Esophagus squamous epithelium (tissue), 5 donors: ENCODE data around the gene WNK2. TPM values are rescaled to one million over a fixed set of nuclear protein-coding genes. Genes with fewer than 3 reads are reported as not detected.

Source experiments
- DNase-seq: peaks from one replicate; lab custom pipeline; 2025; lab: John Stamatoyannopoulos, UW
- H3K27ac ChIP-seq, 4 donors: fragments of 200-600 bp; sonication (generic); one replicate each; pipeline ENCODE4 v1.5.1; 2016 to 2019; ENCODE audit warnings: mild to moderate bottlenecking in 1 of 4
- H3K27me3 ChIP-seq, 4 donors: fragments of 200-600 bp; sonication (generic); 1 replicate in 3 of 4; 2 replicates in 1 of 4; pipeline versions ENCODE4 v1.5.1 to v1.6.0; 2017 to 2021; ENCODE audit warnings: antibody characterized with exemption in 1 of 4
- H3K36me3 ChIP-seq, 3 donors: fragments of 200-600 bp; sonication (generic); one replicate each; pipeline ENCODE4 v1.5.1; 2016 to 2019
- H3K4me1 ChIP-seq, 3 donors: fragments of 200-600 bp; sonication (generic); one replicate each; pipeline ENCODE4 v1.5.1; 2017 to 2019
- H3K4me3 ChIP-seq, 4 donors: fragments of 200-600 bp; sonication (generic); 1 replicate in 3 of 4; 2 replicates in 1 of 4; pipeline ENCODE4 v1.5.1; 2016 to 2019; ENCODE audit warnings: mild to moderate bottlenecking in 2 of 4, moderate library complexity in 1 of 4
- H3K9me3 ChIP-seq, 3 donors: fragments of 200-600 bp; sonication (generic); one replicate each; pipeline ENCODE4 v1.5.1; 2016 to 2019
- POLR2A ChIP-seq, 4 donors: fragments of 450-650 bp; IDR thresholded peaks; one replicate each; pipeline ENCODE4 v1.6.1; 2017; ENCODE audit warnings: antibody characterized with exemption in 4 of 4, mild to moderate bottlenecking in 4 of 4, moderate library complexity in 3 of 4
- WGBS, 2 donors: methylation state at CpG; one replicate each; pipeline ENCODE4 v1.1.5; 2018; 5-methylcytosine and 5-hydroxymethylcytosine counted together
- intact Hi-C: fragments of 100-400 bp; cut with DNase I; formaldehyde crosslinking; loops from one replicate; pipeline ENCODE4 v1.15.0; 2022
- total RNA-seq, 4 donors: library from RNA; depleted of rRNA; stranded (reverse); fragments of >200 nt; gene quantifications; one replicate each; pipeline ENCODE4 v1.1.0, GENCODE V29; 2016
- TF ChIP-seq, protein P1 (sequence below), 6 experiments: fragments of 450-650 bp in 4 of 6; fragments of 200-600 bp in 2 of 6; sonication (generic) in 2 of 6; IDR thresholded peaks; one replicate each; pipeline ENCODE4 v1.5.1; 2016 to 2019; ENCODE audit warnings: antibody characterized with exemption in 6 of 6, mild to moderate bottlenecking in 4 of 6, moderate library complexity in 4 of 6
- donor health status: DM: yes; HTN: yes; CAD: no.

WNK2 gene
- total RNA-seq, 4 donors from 2014 or later, result 0.40 to 8.8 (median 5.2) TPM

DNA sequence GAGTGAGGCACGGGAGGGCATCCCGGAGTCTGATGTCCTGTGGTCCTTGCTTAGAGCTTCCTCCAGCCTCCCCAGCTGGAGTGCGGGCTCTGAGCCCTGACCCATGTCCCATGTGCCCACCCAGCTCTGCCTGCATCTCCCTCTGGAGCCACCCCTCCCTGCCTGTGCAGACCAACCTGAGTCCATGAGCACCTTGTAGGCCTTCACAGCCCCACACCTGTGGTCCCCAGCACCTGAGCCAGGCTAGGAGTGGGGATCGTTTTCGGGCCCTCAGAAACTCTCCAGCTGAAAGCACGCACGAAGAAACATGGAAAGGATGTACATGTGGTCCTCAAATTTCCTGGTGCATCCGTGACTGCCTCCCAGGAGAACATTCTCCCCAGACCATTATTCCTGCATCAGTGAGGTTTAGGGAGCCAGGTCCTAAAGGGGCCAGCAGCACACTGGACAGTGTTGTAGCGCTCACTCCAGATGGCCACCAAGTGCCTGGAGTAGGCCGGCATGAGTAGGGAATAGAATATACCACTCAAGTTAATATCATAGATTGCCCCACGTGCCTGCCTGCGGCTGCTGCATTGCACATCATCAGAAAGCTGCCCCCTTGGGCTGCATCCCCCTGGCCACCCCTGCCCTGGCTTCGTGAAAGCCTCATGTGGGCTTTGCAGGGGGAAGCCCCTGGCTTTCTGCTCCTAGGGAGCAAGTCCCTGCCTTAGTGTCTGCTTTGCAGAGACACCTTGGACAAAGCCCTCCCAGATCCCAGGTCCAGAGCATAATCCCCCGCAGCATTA lies 80.6 kb downstream of the WNK2 start:
- peaks cover 5 to 20% (median 6%) of the 10 kb centered on the region in 3 donors for H3K4me1 ChIP-seq
- no peak overlapping the region for H3K27ac ChIP-seq
- peaks cover 0 to 8% (median 0%) of the 10 kb centered on the region in 4 donors for H3K27me3 ChIP-seq
- H3K4me3 ChIP-seq, result no peak overlapping the region
- intact Hi-C loops, result no loop called here
- 93 to 100% methylated on average over 1 to 6 of the region's 14 CpGs for whole genome bisulfite sequencing, 2 donors
- no peak for TF ChIP-seq POLR2A (IDR thresholded peaks at IDR 0.05)
- TF ChIP-seq, protein P1, sequence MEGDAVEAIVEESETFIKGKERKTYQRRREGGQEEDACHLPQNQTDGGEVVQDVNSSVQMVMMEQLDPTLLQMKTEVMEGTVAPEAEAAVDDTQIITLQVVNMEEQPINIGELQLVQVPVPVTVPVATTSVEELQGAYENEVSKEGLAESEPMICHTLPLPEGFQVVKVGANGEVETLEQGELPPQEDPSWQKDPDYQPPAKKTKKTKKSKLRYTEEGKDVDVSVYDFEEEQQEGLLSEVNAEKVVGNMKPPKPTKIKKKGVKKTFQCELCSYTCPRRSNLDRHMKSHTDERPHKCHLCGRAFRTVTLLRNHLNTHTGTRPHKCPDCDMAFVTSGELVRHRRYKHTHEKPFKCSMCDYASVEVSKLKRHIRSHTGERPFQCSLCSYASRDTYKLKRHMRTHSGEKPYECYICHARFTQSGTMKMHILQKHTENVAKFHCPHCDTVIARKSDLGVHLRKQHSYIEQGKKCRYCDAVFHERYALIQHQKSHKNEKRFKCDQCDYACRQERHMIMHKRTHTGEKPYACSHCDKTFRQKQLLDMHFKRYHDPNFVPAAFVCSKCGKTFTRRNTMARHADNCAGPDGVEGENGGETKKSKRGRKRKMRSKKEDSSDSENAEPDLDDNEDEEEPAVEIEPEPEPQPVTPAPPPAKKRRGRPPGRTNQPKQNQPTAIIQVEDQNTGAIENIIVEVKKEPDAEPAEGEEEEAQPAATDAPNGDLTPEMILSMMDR (IDR thresholded peaks at IDR 0.05), result no peak
- no peaks in the 10 kb centered on the region for H3K36me3 ChIP-seq
- DNase-seq, result no peak
- H3K9me3 ChIP-seq, result no peaks in the 10 kb centered on the region

DNA sequence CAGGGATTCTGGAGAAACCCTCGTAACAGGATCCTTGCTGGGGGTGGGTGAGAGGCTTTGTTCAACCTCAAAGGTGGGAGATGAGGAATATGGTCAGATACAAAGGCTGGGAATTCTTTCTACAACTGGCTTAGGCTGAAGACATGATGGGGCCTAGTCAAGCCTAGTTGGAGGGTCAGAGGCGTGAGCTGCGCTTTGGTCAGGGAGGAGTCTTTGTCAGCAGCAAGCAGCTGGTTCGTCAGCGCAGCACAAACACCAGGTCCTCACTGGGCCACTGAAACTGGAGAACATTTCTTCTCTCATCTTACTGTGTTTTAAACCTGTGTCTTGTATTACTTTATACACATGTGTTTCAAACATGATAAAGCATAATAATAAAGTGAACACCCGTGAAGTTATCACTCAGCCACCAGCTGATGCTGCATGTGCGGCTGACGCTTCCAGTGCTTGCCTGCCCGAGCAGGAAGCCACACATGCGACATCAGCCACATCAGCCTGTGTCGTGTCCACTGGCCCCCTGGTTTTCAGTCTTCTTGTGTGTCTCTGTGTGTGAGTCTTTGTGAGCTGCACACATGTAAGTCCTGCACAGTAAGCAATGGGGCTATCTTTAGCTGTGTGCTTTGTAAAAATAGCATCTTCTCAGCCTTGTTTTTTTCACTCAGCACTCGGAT lies 81.5 kb downstream of the WNK2 start:
- no peak overlapping the region for H3K27ac ChIP-seq
- peaks cover 0 to 8% (median 0%) of the 10 kb centered on the region in 4 donors for H3K27me3 ChIP-seq
- H3K4me3 ChIP-seq, result no peak overlapping the region
- no peaks in the 10 kb centered on the region for H3K36me3 ChIP-seq
- intact Hi-C loops, result no loop called here
- H3K4me1 ChIP-seq, result peaks cover 5 to 30% (median 6%) of the 10 kb centered on the region in 3 donors
- TF ChIP-seq, protein P1 (IDR thresholded peaks at IDR 0.05), result no peak
- no peak for TF ChIP-seq POLR2A (IDR thresholded peaks at IDR 0.05)
- no peak for DNase-seq
- WGBS, 2 donors, result 87% methylated on average over 12 of the region's 12 CpGs
- no peaks in the 10 kb centered on the region for H3K9me3 ChIP-seq

DNA sequence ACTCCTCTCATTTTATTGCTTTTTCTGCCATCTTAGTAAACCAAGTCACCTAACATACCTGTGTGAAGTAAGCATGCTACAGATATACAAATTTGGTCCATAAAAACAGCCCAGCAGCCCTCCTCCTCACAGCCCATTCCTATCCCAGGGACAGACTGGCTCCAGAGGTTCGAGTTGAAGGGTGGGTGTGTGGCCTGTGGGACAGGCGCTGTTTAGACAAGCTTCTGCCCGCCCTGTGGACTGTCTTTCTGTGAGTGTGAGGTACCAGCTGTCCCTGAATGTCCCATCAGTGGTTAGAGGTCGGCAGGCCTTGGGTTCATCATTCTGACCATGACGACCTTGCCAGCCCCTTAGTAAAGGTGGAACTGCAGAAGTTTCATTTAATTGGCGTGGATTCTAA lies 82.0 kb downstream of the WNK2 start:
- TF ChIP-seq, protein P1 (IDR thresholded peaks at IDR 0.05), result no peak
- TF ChIP-seq POLR2A (IDR thresholded peaks at IDR 0.05), result no peak
- Histone ChIP-seq H3K27me3 (peaks cover 0 to 8% (median 0%) of the 10 kb centered on the region in 4 donors), H3K4me3 (no peak overlapping the region), H3K9me3 (no peaks in the 10 kb centered on the region), H3K4me1 (peaks cover 5 to 35% (median 6%) of the 10 kb centered on the region in 3 donors), H3K36me3 (no peaks in the 10 kb centered on the region), H3K27ac (no peak overlapping the region)
- WGBS, 2 donors, result 80 to 87% methylated on average over 6 of the region's 6 CpGs
- no peak for DNase-seq
- intact Hi-C loops, result no loop called here

DNA sequence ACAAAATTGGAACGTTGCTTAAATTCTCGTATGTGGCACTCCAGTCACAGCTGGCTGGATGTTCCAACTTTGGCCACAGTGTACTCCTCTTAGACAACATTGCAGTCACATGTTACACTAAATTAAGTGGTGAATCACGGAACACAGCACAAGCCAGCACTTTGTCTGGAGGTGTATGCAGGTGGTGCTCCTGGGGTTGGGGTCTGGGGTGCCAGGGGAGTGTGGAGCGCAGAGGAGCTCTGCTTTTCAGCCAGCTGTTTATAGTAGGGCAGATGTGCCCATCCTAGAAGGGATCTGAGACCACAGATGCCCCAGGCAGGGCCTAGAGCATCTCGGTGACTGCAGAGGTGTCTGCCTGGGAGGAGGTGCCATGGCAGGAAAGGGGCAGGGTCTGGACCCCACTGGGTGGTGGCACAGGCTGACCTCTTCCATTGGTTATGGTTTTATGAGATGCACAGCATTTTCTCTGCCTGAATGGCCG lies 82.6 kb downstream of the WNK2 start:
- WGBS, 2 donors, result 78 to 90% methylated on average over 6 of the region's 6 CpGs
- no peak for DNase-seq
- H3K27me3 ChIP-seq, result peaks cover 0 to 8% (median 0%) of the 10 kb centered on the region in 4 donors
- H3K4me3 ChIP-seq, result no peak overlapping the region
- H3K4me1 ChIP-seq, result peaks cover 5 to 39% (median 6%) of the 10 kb centered on the region in 3 donors
- H3K27ac ChIP-seq, result no peak overlapping the region
- intact Hi-C loops, result no loop called here
- TF ChIP-seq, protein P1 (IDR thresholded peaks at IDR 0.05), result no peak
- TF ChIP-seq POLR2A (IDR thresholded peaks at IDR 0.05), result no peak
- no peaks in the 10 kb centered on the region for H3K9me3 ChIP-seq
- no peaks in the 10 kb centered on the region for H3K36me3 ChIP-seq

DNA sequence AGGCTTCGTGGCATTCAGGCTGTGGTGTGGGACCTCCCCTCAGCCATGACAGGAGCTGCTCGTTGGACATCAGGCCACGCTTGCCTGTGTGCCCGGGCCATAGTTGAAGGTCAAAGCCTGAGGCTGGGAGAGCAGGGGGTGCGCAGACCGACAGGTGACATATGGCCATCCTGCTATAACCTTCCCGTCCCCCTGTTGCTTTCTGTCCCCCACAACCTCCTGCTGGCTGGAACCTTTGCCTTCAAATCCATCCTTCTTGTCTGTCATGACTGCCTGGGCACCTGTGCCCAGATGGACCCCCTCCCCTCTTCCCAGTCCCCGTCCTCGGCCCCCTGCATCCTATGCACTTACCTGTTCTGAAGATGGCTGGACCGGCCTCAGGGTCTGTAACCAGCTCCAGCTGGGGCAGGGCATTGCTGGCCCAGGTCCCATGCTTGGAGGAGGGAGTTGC lies 83.2 kb downstream of the WNK2 start:
- intact Hi-C loops, result no loop called here
- no peak overlapping the region for H3K4me3 ChIP-seq
- H3K9me3 ChIP-seq, result no peaks in the 10 kb centered on the region
- no peak overlapping the region for H3K27ac ChIP-seq
- peaks cover 0 to 8% (median 0%) of the 10 kb centered on the region in 4 donors for H3K27me3 ChIP-seq
- TF ChIP-seq, protein P1 (IDR thresholded peaks at IDR 0.05), result no peak
- TF ChIP-seq POLR2A (IDR thresholded peaks at IDR 0.05), result no peak
- DNase-seq, result no peak
- WGBS, 2 donors, result 75 to 84% methylated on average over 4 to 9 of the region's 10 CpGs
- H3K36me3 ChIP-seq, result no peaks in the 10 kb centered on the region
- peaks cover 5 to 39% (median 6%) of the 10 kb centered on the region in 3 donors for H3K4me1 ChIP-seq
